Neural crest cell (in vitro differentiated cells): ENCODE measurements around the gene TMEM94. TPM values are rescaled to one million over a fixed set of nuclear protein-coding genes. Genes with fewer than 3 reads are reported as not detected.

Experiments used
- DNase-seq: peaks from one replicate; pipeline ENCODE4 v3.0.0; 2021; ENCODE audit warnings: low read depth, mixed read lengths, low spot score
- H3K27ac Mint-ChIP-seq: one replicate; pipeline ENCODE4 v1.8.0; 2021; ENCODE audit warnings: mild to moderate bottlenecking, mixed read lengths; ENCODE audit not compliant: unreplicated experiment
- H3K27me3 Mint-ChIP-seq: 2 replicates; pipeline ENCODE4 v1.8.0; 2021; ENCODE audit warnings: low read depth, mild to moderate bottlenecking, mixed read lengths
- H3K36me3 Mint-ChIP-seq: 2 replicates; pipeline ENCODE4 v1.8.0; 2021; ENCODE audit warnings: low read depth, mild to moderate bottlenecking, mixed read lengths
- H3K4me1 Mint-ChIP-seq: 2 replicates; pipeline ENCODE4 v1.8.0; 2021; ENCODE audit warnings: mixed read lengths
- H3K4me3 Mint-ChIP-seq: one replicate; pipeline ENCODE4 v1.8.0; 2021; ENCODE audit warnings: mild to moderate bottlenecking, mixed read lengths
- H3K9me3 Mint-ChIP-seq: 2 replicates; pipeline ENCODE4 v1.8.0; 2021; ENCODE audit warnings: mixed read lengths
- CTCF ChIP-seq: fragments of 200-600 bp; sonication (generic); conservative IDR thresholded peaks from 2 replicates; pipeline ENCODE4 v1.5.0; 2021; ENCODE audit warnings: antibody characterized with exemption, mild to moderate bottlenecking
- total RNA-seq: library from RNA; stranded (reverse); gene quantifications from 2 replicates; pipeline ENCODE4 v1.2.1, GENCODE V29; 2021

Gene TMEM94
- total RNA-seq, 1 donor from 2014 or later, result 131 TPM

DNA sequence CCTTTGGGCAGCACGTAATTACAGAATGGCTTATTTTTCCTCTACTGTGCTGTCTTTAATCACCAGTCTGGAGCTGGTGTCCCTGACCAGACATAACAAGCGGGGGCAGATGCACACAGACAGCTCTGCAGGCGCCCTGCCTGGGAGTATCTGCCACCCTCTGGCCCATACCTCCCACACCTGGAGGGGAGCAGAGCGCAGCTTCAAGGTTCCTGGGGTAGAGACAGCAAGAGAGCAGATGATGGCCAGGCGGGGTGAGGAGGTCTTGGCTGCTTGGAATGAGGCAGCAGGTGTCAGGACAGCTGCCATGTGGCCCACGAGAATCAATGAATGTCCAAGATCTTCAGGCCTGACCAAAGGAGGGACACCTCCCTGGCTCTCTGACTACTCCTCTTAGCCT, 23.8 kb downstream of the TMEM94 start:
- no peak for TF ChIP-seq CTCF
- H3K27ac Mint-ChIP-seq, result peak overlapping the region; percentile 93
- H3K36me3 Mint-ChIP-seq, result no peaks in the 10 kb centered on the region
- no peak overlapping the region for H3K4me3 Mint-ChIP-seq
- DNase-seq, result no peak
- peaks cover 43% of the 10 kb centered on the region for H3K4me1 Mint-ChIP-seq
- H3K27me3 Mint-ChIP-seq, result no peaks in the 10 kb centered on the region
- no peaks in the 10 kb centered on the region for H3K9me3 Mint-ChIP-seq

DNA sequence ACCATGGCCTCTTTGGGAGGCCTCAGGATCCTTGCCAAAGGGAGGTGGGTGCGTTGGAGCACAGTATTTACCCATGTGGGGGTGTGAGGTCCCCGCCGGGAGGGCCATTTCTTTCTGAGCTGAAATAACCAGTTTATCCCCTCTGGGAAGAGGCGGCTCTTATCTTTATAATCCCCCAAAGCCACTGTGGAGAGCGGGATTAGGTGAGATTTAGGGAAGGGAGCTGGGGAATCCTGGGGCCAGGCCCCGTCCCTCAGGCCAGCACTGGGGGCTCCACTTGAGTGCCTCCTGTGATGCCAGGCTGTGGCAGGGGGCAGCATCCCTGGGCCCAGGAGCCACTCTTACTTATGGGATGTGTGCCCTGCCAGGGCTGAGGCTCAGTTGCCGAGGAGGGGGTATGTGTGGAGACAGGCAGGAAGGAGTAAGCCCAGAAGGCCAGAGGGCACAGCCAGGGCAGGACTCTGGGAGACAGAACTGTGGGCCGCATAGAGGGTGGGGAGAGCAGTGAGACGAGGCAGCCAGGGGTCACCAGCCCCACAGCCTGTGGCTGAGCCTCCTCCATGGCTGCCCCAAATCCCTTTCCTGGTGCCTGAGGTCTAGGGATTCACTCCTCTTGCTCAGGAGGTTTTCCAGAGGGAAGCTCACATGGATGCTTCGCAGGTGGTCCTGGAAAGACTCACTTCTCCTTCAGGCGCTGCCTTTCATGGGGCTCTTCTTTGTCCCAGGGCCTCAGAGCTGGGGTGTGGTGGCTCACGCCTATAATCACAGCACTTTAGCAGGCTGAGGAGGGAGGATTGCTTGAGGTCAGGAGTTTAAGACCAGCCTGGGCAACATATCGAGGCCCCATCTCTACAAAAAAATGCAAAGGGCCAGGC, 25.0 kb downstream of the TMEM94 start:
- Mint-ChIP-seq H3K4me3 (no peak overlapping the region), H3K36me3 (no peaks in the 10 kb centered on the region), H3K27me3 (no peaks in the 10 kb centered on the region), H3K4me1 (peaks cover 32% of the 10 kb centered on the region), H3K27ac (peak overlapping the region; percentile 93), H3K9me3 (no peaks in the 10 kb centered on the region)
- no peak for TF ChIP-seq CTCF
- DNase-seq, result no peak

- Mint-ChIP-seq H3K27ac (no peak overlapping the region), H3K4me3 (no peak overlapping the region), H3K27me3 (no peaks in the 10 kb centered on the region), H3K4me1 (peaks cover 29% of the 10 kb centered on the region), H3K9me3 (no peaks in the 10 kb centered on the region), H3K36me3 (no peaks in the 10 kb centered on the region)
- DNase-seq, result no peak
- no peak for TF ChIP-seq CTCF
Observed at GRCh38 chr17:75482098-75482942, 25.9 kb downstream of the TMEM94 start.

GRCh38 chr17:75485688-75486087, 29.3 kb downstream of the TMEM94 start:
- TF ChIP-seq CTCF, result no peak
- H3K27ac Mint-ChIP-seq, result no peak overlapping the region
- H3K36me3 Mint-ChIP-seq, result no peaks in the 10 kb centered on the region
- no peaks in the 10 kb centered on the region for H3K27me3 Mint-ChIP-seq
- DNase-seq, result no peak
- H3K9me3 Mint-ChIP-seq, result no peaks in the 10 kb centered on the region
- H3K4me1 Mint-ChIP-seq, result peaks cover 15% of the 10 kb centered on the region
- no peak overlapping the region for H3K4me3 Mint-ChIP-seq

- Mint-ChIP-seq H3K36me3 (no peaks in the 10 kb centered on the region), H3K27me3 (no peaks in the 10 kb centered on the region), H3K4me3 (no peak overlapping the region), H3K4me1 (peaks cover 10% of the 10 kb centered on the region), H3K9me3 (no peaks in the 10 kb centered on the region), H3K27ac (no peak overlapping the region)
- no peak for TF ChIP-seq CTCF
- DNase-seq, result no peak
Observed at GRCh38 chr17:75486151-75486550, 29.7 kb downstream of the TMEM94 start.
